ENCODE measurements around the gene TAS2R20. TPM values are rescaled to one million over a fixed set of nuclear protein-coding genes. Genes with fewer than 3 reads are reported as not detected.

The TAS2R20 gene
- total RNA-seq, 1 donor from 2014 or later: 7.4 TPM

DNA sequence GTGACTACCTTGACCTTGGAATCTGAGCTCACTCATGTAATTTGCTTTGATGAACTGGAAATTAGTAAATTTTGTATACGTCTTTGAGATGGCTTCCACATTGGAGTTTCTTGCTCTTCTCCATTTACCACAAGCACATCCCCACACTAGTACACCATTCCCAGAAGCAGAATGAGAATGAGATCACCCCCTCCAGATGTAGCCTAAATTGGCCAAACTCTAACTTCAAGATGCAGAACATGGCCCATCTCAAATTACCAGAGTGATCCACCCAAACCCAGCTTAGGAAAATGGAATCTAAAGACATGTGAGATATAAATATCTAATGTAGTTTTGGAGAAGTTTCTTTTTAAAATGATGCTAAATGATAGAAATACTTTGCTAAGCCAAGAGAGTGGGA lies 9.5 kb upstream of the TAS2R20 start:
- Histone ChIP-seq H2AFZ (replicated peaks) (no peak overlapping the region), H4K20me1 (ENCODE audit: low read depth) (no peaks in the 10 kb centered on the region), H3K27ac (no peak overlapping the region), H3K4me3 (no peak overlapping the region), H3K4me1 (no peaks in the 10 kb centered on the region), H3K79me2 (ENCODE audit: low read depth) (no peaks in the 10 kb centered on the region), H3K9ac (no peak overlapping the region), H3K4me2 (no peak overlapping the region), H3F3A (ENCODE audit: low read depth) (peaks cover 3% of the 10 kb centered on the region), H3K36me3 (no peaks in the 10 kb centered on the region), H3K27me3 (no peaks in the 10 kb centered on the region), H3K9me3 (ENCODE audit: low read depth) (no peaks in the 10 kb centered on the region)
- Mint-ChIP-seq H3K4me1 (no peaks in the 10 kb centered on the region), H3K9me3 (no peaks in the 10 kb centered on the region), H3K4me3 (no peak overlapping the region), H3K27ac (no peak overlapping the region), H3K27me3 (ENCODE audit: insufficient read depth, low read depth) (peaks cover under 1% of the 10 kb centered on the region), H3K36me3 (peaks cover 2% of the 10 kb centered on the region)
- no peak for DNase-seq (ENCODE audit: low spot score)
- TF ChIP-seq EZH2phosphoT487 (IDR thresholded peaks at IDR 0.05) (no peak), EZH2 (IDR thresholded peaks at IDR 0.05) (no peak)
- TF ChIP-seq, protein P1, sequence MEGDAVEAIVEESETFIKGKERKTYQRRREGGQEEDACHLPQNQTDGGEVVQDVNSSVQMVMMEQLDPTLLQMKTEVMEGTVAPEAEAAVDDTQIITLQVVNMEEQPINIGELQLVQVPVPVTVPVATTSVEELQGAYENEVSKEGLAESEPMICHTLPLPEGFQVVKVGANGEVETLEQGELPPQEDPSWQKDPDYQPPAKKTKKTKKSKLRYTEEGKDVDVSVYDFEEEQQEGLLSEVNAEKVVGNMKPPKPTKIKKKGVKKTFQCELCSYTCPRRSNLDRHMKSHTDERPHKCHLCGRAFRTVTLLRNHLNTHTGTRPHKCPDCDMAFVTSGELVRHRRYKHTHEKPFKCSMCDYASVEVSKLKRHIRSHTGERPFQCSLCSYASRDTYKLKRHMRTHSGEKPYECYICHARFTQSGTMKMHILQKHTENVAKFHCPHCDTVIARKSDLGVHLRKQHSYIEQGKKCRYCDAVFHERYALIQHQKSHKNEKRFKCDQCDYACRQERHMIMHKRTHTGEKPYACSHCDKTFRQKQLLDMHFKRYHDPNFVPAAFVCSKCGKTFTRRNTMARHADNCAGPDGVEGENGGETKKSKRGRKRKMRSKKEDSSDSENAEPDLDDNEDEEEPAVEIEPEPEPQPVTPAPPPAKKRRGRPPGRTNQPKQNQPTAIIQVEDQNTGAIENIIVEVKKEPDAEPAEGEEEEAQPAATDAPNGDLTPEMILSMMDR (IDR thresholded peaks at IDR 0.05): no peak

DNA sequence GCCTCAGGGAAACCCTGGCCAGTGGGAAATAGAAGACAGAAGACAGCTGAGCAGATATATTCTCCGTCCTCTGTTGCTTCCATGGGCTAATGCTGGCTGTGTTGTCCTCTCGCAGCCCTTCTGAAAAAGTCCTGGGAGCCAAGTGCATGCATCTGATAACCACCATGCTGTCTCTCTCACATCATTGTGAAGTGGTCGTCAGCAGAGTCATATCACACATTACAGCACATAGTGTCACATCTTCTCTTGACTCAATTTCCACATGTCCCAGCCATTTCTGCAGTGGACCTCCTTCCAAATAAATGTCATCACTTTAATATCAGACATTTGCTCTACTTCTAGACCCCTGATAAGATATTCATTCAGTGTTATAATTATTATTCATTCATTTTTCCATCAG lies 3.8 kb downstream of the TAS2R20 start:
- Histone ChIP-seq H3K4me2 (no peak overlapping the region), H4K20me1 (ENCODE audit: low read depth) (no peaks in the 10 kb centered on the region), H3K4me3 (no peak overlapping the region), H3K36me3 (peaks cover 5% of the 10 kb centered on the region), H3K27ac (no peak overlapping the region), H3K4me1 (no peaks in the 10 kb centered on the region), H3K9ac (no peak overlapping the region), H3K27me3 (no peaks in the 10 kb centered on the region), H2AFZ (replicated peaks) (no peak overlapping the region), H3F3A (ENCODE audit: low read depth) (no peaks in the 10 kb centered on the region), H3K9me3 (ENCODE audit: low read depth) (no peaks in the 10 kb centered on the region), H3K79me2 (ENCODE audit: low read depth) (no peaks in the 10 kb centered on the region)
- no peaks in the 10 kb centered on the region for H3K4me1 Mint-ChIP-seq
- H3K36me3 Mint-ChIP-seq: peaks cover 19% of the 10 kb centered on the region
- H3K27ac Mint-ChIP-seq: no peak overlapping the region
- TF ChIP-seq EZH2phosphoT487 (IDR thresholded peaks at IDR 0.05) (no peak), EZH2 (IDR thresholded peaks at IDR 0.05) (no peak)
- TF ChIP-seq, protein P1 (IDR thresholded peaks at IDR 0.05): no peak
- DNase-seq (ENCODE audit: low spot score): no peak
- H3K9me3 Mint-ChIP-seq: peaks cover 7% of the 10 kb centered on the region
- H3K4me3 Mint-ChIP-seq: no peak overlapping the region
- H3K27me3 Mint-ChIP-seq (ENCODE audit: insufficient read depth, low read depth): no peaks in the 10 kb centered on the region

DNA sequence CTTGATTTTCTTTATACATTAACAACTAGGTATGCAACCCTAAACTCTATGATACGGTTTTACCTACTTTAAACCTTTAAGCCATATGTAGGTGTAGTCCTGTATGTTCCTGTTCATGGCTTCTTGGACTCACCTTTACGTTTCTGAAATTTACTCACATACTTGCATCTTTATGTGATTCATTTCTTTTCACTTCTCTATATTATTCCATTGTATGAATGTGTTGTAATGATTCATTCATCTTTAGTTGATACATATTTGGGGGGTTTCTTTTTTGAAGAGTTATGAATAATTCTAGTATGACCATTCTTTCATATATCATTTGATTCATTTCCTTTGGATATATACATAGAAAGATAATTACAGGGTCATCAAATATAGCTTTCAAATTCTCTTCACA lies 9.0 kb downstream of the TAS2R20 start:
- Mint-ChIP-seq H3K36me3 (peaks cover 17% of the 10 kb centered on the region), H3K27ac (no peak overlapping the region), H3K27me3 (ENCODE audit: insufficient read depth, low read depth) (no peaks in the 10 kb centered on the region), H3K9me3 (peaks cover 7% of the 10 kb centered on the region), H3K4me1 (no peaks in the 10 kb centered on the region), H3K4me3 (no peak overlapping the region)
- no peaks in the 10 kb centered on the region for H3K79me2 ChIP-seq (ENCODE audit: low read depth)
- no peak overlapping the region for H3K4me2 ChIP-seq
- H3K9me3 ChIP-seq (ENCODE audit: low read depth): no peaks in the 10 kb centered on the region
- H3K27me3 ChIP-seq: no peaks in the 10 kb centered on the region
- DNase-seq (ENCODE audit: low spot score): no peak
- H3K4me3 ChIP-seq: no peak overlapping the region
- TF ChIP-seq EZH2phosphoT487 (IDR thresholded peaks at IDR 0.05): no peak
- TF ChIP-seq EZH2 (IDR thresholded peaks at IDR 0.05): no peak
- TF ChIP-seq, protein P1 (IDR thresholded peaks at IDR 0.05): no peak
- H4K20me1 ChIP-seq (ENCODE audit: low read depth): no peaks in the 10 kb centered on the region
- H3K4me1 ChIP-seq: no peaks in the 10 kb centered on the region
- H3K9ac ChIP-seq: no peak overlapping the region
- H3F3A ChIP-seq (ENCODE audit: low read depth): no peaks in the 10 kb centered on the region
- no peak overlapping the region for H2AFZ ChIP-seq (replicated peaks)
- no peak overlapping the region for H3K27ac ChIP-seq
- peaks cover 5% of the 10 kb centered on the region for H3K36me3 ChIP-seq
